ENCODE measurements around the gene SELP.

- TF ChIP-seq, protein P1, sequence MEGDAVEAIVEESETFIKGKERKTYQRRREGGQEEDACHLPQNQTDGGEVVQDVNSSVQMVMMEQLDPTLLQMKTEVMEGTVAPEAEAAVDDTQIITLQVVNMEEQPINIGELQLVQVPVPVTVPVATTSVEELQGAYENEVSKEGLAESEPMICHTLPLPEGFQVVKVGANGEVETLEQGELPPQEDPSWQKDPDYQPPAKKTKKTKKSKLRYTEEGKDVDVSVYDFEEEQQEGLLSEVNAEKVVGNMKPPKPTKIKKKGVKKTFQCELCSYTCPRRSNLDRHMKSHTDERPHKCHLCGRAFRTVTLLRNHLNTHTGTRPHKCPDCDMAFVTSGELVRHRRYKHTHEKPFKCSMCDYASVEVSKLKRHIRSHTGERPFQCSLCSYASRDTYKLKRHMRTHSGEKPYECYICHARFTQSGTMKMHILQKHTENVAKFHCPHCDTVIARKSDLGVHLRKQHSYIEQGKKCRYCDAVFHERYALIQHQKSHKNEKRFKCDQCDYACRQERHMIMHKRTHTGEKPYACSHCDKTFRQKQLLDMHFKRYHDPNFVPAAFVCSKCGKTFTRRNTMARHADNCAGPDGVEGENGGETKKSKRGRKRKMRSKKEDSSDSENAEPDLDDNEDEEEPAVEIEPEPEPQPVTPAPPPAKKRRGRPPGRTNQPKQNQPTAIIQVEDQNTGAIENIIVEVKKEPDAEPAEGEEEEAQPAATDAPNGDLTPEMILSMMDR (IDR thresholded peaks at IDR 0.05), result no peak
- TF ChIP-seq POLR2AphosphoS5 (IDR thresholded peaks at IDR 0.05), result no peak
These were observed 19.8 kb downstream of the SELP start for GRCh38 chr1:169610108-169610507.
